ENCODE results near the gene RGS5. TPM values are rescaled to one million over a fixed set of nuclear protein-coding genes. Genes with fewer than 3 reads are reported as not detected.
A peak's percentile ranks its signal among the peaks of the same experiment; 100 is the strongest.

RGS5 gene
- total RNA-seq, 6 experiments from 2014 or later = 3.2 to 7.8 (median 4.6) TPM

- no peak for DNase-seq
- no peak for TF ChIP-seq CTCF (IDR thresholded peaks at IDR 0.05)
- no peak overlapping the region for H3K27ac Mint-ChIP-seq
- peaks cover 6% of the 10 kb centered on the region; the same call in 1 of the 2 replicates for H3K4me1 Mint-ChIP-seq (ENCODE audit: low read depth)
- H3K9me3 Mint-ChIP-seq = no peaks in the 10 kb centered on the region
- peaks cover 2% of the 10 kb centered on the region for H3K27me3 Mint-ChIP-seq (ENCODE audit: insufficient read depth)
- no peaks in the 10 kb centered on the region; the same call in 1 of the 2 replicates for H3K36me3 Mint-ChIP-seq (ENCODE audit: low read depth)
- no peak overlapping the region for H3K4me3 Mint-ChIP-seq
These were observed 20.3 kb downstream of the RGS5 start for GRCh38 chr1:163182330-163182949.

- H3K27me3 Mint-ChIP-seq (ENCODE audit: insufficient read depth) = peaks cover 2% of the 10 kb centered on the region
- no peaks in the 10 kb centered on the region for H3K9me3 Mint-ChIP-seq
- DNase-seq = no peak
- no peaks in the 10 kb centered on the region for H3K36me3 Mint-ChIP-seq (ENCODE audit: low read depth)
- no peak overlapping the region for H3K4me3 Mint-ChIP-seq
- TF ChIP-seq CTCF (IDR thresholded peaks at IDR 0.05) = no peak
- peaks cover 25% of the 10 kb centered on the region for H3K4me1 Mint-ChIP-seq (ENCODE audit: low read depth)
- H3K27ac Mint-ChIP-seq = no peak overlapping the region
These were observed 24.1 kb downstream of the RGS5 start for GRCh38 chr1:163178628-163179027.

GRCh38 chr1:163176797-163177196 lies 25.9 kb downstream of the RGS5 start:
- no peak overlapping the region for H3K27ac Mint-ChIP-seq
- no peaks in the 10 kb centered on the region for H3K36me3 Mint-ChIP-seq (ENCODE audit: low read depth)
- H3K9me3 Mint-ChIP-seq = no peaks in the 10 kb centered on the region
- TF ChIP-seq CTCF (IDR thresholded peaks at IDR 0.05) = no peak
- H3K4me3 Mint-ChIP-seq = no peak overlapping the region
- peaks cover 2% of the 10 kb centered on the region for H3K27me3 Mint-ChIP-seq (ENCODE audit: insufficient read depth)
- DNase-seq = no peak
- H3K4me1 Mint-ChIP-seq (ENCODE audit: low read depth) = peaks cover 42% of the 10 kb centered on the region

- Mint-ChIP-seq H3K4me1 (ENCODE audit: low read depth) (peaks cover 62% of the 10 kb centered on the region), H3K4me3 (peak overlapping the region; percentile 72), H3K36me3 (ENCODE audit: low read depth) (no peaks in the 10 kb centered on the region), H3K27ac (peak overlapping the region; percentile 83), H3K27me3 (ENCODE audit: insufficient read depth) (peaks cover 2% of the 10 kb centered on the region; the same call in 1 of the 2 replicates), H3K9me3 (no peaks in the 10 kb centered on the region)
- peak; percentile 93 for TF ChIP-seq CTCF (IDR thresholded peaks at IDR 0.05)
- peak; percentile 57 for DNase-seq
These were observed 27.9 kb downstream of the RGS5 start for GRCh38 chr1:163174524-163175437.

- H3K27ac Mint-ChIP-seq = peak overlapping the region; percentile 83
These were observed 29.6 kb downstream of the RGS5 start for GRCh38 chr1:163173121-163173520.

More at GRCh38 chr1:163173121-163173520, 29.6 kb downstream of the RGS5 start:
- Mint-ChIP-seq H3K9me3 (no peaks in the 10 kb centered on the region), H3K4me1 (ENCODE audit: low read depth) (peaks cover 73% of the 10 kb centered on the region), H3K36me3 (ENCODE audit: low read depth) (no peaks in the 10 kb centered on the region), H3K4me3 (peak overlapping the region; percentile 71), H3K27me3 (ENCODE audit: insufficient read depth) (peaks cover 2% of the 10 kb centered on the region; the same call in 1 of the 2 replicates)
- TF ChIP-seq CTCF (IDR thresholded peaks at IDR 0.05) = no peak
- DNase-seq = no peak
